MM.1S (cell line): ENCODE data around the gene ATG4B.

Experiments
- CTCF ChIP-seq: fragments of 300-600 bp; sonication (generic); IDR thresholded peaks from 2 replicates; pipeline ENCODE4 v1.5.1; 2016; ENCODE audit warnings: antibody characterized with exemption, low read length, mixed read lengths
- EZH2phosphoT487 ChIP-seq: fragments of 300-600 bp; sonication (generic); IDR thresholded peaks from 2 replicates; pipeline ENCODE4 v1.6.1; 2018; ENCODE audit warnings: antibody characterized with exemption, low read length

DNA sequence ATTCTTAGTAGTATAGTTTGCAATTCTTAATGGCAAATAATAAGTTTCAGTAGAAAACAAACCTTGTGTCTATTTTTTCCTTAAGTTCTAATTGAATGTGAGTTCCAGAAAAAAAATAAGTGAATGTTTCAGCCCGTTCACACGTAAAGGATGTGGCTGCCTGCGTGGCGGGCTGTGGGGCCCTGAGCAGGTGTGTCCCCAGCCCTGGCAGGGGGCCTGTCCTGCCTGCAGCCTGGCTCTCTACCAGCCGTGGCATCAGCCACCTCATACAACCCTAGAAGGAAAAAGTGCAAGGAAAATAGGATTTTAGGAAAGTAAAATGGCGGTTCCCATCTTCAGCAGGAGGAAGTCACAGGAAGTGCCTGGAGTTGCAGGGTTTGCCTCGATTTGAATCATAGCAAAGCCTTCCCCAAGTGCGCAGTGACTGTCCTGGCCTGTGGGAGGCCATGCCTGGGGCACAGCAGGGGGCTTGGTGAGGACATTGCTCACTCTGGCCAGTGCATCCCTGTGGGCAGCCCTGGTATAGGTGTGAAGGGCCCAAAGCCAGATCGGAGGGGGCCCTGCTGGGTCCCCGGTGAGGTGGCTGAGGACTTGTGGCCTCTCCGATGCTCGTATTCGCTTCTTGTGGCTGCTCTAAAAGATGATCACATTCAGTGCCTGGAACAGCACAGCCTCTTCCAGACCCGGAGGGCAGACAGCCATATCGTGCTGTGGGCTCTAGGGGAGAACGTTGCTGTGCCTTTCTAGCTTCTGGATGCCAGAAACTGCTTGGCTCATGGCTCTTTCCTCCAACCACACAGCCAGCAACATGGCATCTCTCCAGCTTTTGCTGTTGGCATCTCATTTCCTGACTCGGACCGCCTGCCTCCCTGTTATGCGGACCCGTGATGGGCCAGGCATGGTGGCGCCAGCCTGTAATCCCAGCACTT is 36.6 kb downstream of the ATG4B start:
- TF ChIP-seq CTCF (no peak), EZH2phosphoT487 (no peak)
